COLO829 (cell line): ENCODE measurements around the gene MUC4.

Experiments used
- DNase-seq: peaks from one replicate; pipeline ENCODE4 v3.0.0; 2012; ENCODE audit warnings: low spot score

MUC4 gene

GRCh38 chr3:195811756-195812155, at the start of gene MUC4:
MUC4 (minus strand) TSS chr3:195811929; CDS start chr3:195811817, 112 bp downstream.
- DNase-seq = no peak

GRCh38 chr3:195860456-195860855, 48.7 kb upstream of the MUC4 start:
- no peak for DNase-seq

GRCh38 chr3:195859846-195860411, 48.2 kb upstream of the MUC4 start:
- DNase-seq = no peak

GRCh38 chr3:195859061-195859845, 47.5 kb upstream of the MUC4 start:
- DNase-seq = peak; percentile 85

DNA sequence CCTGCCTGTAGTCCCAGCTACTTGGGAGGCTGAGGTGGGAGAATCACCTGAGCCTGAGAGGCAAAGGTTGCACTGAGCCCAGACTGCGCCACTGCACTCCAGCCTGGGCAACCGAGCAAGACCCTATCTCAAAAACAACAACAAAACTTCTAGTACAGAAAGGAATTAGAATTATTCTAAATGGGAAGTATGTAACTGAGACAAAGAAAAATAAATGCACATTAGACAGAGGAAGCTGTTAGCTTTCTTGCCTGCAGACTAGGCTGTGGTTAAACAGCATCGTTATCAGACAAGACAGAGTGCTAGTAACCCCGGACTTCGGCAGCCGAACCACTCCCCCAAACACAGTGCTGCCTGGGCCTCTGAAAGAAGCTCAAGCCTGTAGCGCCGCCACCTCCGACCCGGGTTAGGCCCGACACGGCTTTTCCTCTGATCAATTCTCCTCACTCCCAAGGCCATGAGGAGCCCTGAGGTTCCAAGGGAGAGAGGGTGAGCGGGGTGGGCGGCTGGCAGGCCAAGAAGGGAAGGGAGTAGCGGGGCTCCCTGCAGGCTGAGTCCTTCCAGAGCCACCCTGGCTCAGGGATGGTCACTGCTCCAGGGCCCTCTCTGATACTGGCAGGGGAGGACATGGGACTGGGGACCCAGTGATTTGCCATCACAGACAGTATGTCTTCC, 44.8 kb upstream of the MUC4 start:
- DNase-seq = no peak

- DNase-seq = no peak
These were observed 44.0 kb upstream of the MUC4 start for GRCh38 chr3:195855471-195856409.

- DNase-seq = no peak
These were observed 43.0 kb upstream of the MUC4 start for GRCh38 chr3:195854628-195855294.

- no peak for DNase-seq
These were observed 42.3 kb upstream of the MUC4 start for GRCh38 chr3:195853996-195854395.

DNA sequence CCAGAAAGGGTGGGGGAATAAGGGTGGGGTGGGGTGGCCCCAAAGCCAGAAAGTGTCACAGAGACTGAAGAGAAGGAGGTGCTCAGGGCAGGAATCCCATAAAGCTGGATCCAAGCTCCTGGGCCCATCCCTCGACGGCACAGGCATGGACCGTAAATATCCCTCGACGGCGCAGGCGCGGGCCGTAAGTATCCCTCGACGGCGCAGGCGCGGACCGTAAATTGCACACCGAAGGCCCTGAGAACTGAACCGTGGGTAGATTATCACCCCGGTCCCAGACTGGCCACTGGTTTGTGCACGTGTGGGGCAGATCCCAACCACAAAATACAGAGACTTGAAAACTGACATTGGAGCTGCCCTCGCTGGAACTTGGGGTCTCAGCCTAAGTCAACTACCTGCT, 41.3 kb upstream of the MUC4 start:
- no peak for DNase-seq

- peak; percentile 95 for DNase-seq
These were observed 39.3 kb upstream of the MUC4 start for GRCh38 chr3:195850857-195851543.

GRCh38 chr3:195849322-195850074, 37.8 kb upstream of the MUC4 start:
- DNase-seq = no peak

GRCh38 chr3:195847055-195847950, 35.6 kb upstream of the MUC4 start:
- DNase-seq = no peak

- no peak for DNase-seq
These were observed 33.8 kb upstream of the MUC4 start for GRCh38 chr3:195845483-195845882.

- no peak for DNase-seq
These were observed 33.0 kb upstream of the MUC4 start for GRCh38 chr3:195844671-195845218.

- DNase-seq = no peak
These were observed 27.7 kb upstream of the MUC4 start for GRCh38 chr3:195839260-195840010.

DNA sequence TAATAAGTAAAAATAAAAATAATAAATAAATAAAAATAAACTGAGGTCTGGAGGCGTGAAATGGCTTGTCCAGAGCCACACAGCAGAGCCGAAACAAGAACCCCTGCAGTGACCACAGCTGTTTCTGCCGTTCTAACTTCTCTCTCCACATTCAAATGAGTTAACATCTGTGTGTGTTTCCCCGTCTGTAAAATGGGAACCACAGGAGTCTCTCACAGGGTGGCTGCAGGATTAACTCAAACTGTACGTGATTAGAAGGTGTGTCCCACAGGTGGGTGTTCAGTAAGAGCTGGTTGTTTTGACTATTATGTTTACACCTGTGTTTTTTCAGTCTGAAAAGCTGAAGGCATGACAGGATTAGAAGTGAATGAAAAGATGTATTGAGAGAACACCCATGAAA, 27.0 kb upstream of the MUC4 start:
- DNase-seq = no peak

DNA sequence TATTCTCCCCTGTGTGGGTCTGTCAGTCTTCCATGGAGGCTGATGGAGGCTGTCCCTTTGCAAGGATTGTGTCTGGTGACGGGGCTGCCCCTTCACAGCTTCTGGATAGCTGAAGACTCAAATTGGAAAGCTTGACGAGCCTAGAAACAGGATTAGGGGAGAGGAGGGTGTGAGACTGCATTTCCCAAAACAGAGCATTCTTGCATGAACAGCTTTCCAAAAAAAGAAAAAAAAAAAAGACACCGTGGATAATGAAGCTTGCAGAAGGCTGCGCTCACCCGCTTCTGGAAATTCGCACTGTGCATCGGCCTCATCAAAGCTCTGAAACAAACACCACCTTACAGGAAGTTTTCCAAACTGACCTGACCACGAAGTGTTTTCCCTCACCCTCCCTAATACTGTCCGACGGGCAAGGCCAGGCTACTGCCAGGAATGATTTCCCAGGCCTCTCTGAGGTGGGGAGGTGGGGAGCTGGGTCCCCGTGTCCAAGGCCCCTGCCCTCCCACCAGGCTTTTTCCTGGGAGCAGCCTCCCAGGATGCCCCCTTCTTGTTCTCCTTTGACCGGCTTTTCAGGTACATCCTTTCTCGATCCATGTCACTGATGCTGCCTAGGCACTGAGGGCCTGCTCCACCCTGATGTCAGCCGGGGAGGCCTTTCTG, 24.9 kb upstream of the MUC4 start:
- DNase-seq = no peak

DNA sequence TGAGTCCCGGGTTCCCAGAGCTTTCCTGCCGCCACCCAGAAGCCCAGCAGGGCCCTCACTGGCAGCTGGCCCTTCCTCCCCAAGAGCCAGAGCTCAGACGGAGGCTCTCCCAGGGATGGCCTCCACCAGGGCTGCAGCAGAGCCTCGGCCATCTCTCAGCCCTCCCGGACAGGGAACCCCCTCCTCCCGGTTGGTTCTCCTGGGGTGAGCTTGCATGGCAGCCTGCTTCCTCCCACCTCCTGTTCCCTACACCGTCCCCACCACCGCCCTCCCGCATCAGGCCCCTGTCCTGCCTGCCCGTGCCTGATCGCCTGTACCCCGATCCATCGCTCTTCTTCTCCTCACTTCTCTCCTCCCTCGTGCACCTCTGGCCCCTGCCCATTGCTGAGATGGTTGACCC, 24.1 kb upstream of the MUC4 start:
- no peak for DNase-seq
